GM19328 (cell line): ENCODE results near the gene DCANP1.

Experiments
- ATAC-seq: cut with Tn5 transposase; IDR thresholded peaks from one replicate; pipeline ENCODE4 v1.9.1; 2021; ENCODE audit warnings: mild to moderate bottlenecking, moderate library complexity; ENCODE audit not compliant: unreplicated experiment

The DCANP1 gene

GRCh38 chr5:135442431-135443160, 4.6 kb downstream of the DCANP1 start:
- ATAC-seq = no peak

- no peak for ATAC-seq
These were observed 5.2 kb downstream of the DCANP1 start for GRCh38 chr5:135441919-135442318.

DNA sequence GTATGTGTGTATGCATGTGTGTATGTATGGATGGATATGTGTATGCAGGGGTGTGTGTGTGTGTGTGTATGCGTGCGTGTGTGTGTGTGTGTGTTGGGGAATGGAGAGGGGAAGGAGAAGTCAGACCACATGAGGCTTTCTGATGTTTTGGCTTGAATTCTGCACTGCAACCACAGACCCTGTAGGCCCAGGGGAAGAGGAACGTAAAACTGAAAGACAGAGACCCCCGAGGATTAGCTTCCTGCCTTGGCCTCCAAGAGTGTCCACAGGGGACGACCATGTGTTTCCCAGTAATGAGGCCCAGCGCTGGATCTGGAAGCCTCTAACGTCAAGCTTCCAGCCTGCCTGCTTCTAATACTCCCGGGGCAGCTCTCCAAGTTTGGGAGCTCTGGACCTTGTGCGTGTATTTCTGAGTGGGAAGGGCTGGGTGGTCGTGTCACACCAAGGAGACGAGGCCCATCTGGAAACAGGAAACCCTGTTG, 5.8 kb downstream of the DCANP1 start:
- ATAC-seq = no peak

DNA sequence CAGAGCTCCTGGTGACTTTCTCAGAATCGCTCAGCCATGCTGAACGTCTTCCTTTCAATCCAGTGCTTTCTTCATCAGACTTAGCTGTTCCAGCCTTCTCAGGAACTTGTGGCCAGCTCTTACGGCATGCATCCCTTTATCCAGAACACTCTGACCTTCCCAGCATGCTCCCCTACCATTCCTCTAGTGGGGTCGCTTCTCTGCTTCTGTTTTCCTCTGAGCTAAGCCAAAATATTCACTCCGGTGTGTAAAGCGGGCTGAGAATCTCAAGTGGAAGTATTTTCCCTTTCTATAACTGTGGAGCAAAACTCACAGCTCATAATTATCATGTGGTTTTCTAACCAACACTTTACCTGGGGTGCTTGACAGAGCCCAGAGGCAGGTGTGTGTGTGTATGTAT, 6.2 kb downstream of the DCANP1 start:
- no peak for ATAC-seq

DNA sequence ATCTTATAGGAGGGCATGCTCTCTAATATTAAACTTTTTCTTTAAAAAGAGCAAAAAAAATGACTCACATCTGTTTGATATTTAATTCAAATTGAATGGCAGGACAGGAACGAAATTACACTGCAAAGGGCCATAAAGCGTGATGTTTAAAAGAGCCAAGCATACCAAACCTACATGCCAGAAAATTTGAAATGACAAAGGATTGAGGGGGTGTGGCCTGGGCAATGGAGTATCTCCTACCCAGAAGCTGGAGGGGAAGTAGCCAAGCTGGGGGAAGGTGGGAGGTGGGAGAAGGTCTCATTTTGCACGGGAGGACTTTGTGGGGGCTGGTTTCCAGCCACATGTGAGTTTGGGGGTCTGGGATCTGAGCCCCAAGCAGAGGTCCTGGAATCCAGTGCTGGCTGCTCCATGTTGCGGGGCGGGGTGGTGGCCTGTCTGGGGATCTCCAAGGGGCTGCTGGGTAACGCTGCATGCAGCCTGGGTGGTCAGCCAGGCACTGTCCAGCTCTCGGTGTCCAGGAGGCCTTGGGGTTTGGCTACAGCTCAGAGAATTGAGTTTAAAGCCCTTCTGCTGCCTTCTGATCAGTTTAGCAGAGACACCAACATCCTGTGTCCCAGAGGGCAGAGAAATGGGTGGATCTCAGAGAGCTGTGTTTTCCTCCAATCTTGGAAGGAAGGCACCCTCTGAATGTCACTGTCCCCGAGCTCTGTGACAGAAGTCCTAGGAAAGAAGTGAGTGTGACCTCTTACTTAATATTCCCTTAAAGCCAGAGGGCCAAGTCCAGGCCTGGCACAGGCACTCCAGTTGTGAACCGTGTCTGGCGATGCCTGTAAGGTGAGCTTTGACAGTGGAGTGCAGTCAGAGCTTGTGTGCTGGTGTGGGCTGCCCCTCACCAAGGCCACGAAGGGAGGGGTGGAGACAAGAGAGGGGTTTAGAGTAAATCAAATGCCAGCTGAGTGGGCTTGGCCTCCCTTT, 7.6 kb downstream of the DCANP1 start:
- no peak for ATAC-seq

- no peak for ATAC-seq
These were observed 8.4 kb downstream of the DCANP1 start for GRCh38 chr5:135438636-135439221.

GRCh38 chr5:135437796-135438560, 9.2 kb downstream of the DCANP1 start:
- ATAC-seq = no peak

DNA sequence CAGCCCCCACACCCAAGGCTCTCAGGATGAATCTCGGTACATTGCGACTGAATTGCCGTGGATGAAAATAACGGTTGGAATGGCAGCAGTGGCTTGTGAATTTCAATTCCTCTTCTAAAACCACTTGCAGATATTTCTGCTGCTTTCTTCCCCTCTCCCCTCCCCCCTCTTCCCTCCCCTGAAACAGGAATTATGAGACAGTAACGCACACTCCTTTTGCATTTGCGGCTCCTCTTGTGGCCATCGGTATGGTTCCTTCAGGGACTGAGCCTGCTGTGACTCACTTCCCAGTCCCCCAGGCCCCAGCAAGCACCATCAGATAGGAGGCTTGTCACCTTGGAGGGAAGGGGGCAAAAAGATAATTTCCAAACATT, 9.7 kb downstream of the DCANP1 start:
- no peak for ATAC-seq

- ATAC-seq = no peak
These were observed 10.2 kb downstream of the DCANP1 start for GRCh38 chr5:135436951-135437418.

DNA sequence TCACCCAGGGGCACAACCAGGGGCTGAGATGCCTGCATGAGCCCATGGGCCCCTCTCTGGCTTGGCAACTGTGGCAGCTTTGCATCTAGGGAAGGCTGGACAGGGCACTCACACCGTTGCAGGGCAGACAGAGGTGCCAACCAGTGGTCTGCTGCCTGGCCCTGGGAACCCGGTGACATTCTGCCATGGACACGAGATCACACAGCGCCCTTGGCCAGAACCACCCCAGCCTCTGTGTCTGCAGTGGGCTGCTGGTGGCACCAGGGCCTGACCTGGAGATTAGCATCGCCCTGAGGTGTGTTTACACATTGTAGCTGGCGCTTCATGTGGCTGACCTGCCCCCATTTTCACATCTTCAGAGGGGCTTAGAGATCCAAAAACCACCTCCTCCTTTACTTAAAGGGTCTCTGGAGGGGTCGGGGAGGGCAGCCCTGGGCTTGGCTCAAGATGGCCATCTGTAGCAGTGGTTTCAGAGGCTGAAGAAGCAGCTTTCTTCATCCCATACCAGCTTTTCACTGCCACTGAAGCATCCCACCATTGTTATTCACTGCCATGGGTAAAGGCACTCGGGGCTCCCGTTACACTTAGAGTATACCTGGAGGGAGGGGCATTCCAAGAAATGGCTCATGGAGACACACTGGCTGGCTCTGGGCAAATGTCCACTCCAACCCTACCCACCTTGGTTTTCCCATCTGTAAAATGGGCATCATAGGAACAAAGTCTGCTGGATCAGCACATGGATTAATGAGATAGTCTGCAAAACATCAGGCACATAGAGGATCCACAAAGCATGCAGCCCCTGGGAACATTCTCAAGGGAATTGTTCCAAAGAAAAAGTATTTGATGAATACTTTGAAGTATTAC, 11.4 kb downstream of the DCANP1 start:
- no peak for ATAC-seq

DNA sequence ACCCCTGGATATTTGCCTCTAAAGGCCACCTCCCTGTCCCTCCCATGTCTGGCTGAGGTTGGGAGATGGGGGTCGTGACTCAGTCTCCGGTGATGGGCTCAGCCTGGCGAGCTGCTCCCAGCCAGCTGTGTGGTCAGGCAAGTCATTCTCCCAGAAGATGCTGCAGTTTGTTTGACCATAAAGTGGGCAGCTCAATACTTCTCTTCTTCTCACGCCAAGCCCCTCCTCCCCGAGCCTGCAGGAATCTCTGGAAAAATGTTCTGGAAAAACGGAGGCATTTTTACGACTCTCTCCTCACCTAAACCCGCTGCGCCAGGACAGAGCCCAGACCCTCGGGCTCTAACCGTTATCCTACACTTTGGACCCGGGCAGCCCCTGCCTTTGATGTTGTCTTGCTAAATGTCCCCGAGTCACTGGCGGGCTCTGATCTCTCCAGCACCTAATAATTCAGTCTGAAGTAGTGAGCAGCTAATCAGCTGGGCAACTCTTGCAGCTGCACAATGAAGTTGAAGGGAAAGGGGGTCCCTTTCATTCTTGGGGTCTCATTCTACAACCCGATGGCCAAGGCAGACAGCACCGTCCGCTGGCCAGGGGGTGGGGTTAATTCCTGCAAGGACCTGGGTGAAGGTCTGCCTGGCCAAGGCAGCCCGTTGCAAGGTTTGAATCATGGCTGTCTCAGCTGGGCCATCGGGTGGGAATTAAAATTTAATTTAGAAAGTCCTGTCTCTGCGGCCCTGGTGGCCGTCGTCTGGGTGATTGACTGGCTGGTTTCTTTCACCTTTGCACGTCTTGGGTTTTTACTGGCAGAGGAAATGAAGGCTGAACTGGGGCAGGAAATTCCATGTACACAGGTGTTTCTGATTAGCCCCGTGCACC, 12.3 kb downstream of the DCANP1 start:
- no peak for ATAC-seq

DNA sequence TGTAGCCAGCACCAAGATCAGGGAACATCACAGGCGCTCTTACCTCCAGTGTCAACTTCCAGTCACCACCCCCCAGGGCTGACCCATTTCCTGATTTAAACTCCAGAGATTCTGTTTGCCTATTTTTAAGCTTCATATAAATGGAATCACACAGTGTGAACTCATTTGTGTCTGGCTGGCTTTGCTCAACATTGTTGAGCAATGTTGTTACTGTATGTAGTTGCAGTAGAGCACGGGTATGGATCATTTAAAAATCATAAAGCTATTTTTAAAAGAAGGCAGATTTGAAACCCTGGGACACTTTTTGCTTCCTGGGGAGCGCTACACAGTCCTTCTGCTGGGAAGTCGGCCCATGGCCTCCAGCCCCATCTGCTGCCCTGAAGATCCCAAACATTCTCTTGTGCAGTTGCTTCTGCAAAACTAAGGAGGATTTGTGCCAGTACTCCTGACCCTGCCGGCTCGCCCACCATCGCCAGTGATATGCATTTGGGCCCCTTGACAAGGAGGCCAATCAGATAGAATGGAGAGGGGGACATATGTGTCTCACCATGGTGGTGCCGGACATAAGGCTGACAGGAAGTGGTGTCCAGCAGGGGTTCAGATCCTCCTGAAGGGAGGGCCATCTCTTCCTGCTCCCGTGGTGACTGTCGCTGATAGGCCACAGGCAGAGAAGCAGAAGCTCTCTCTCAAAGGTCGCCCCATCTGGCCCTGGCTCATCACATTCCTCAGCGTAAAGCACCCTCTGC, 13.3 kb downstream of the DCANP1 start:
- no peak for ATAC-seq

DNA sequence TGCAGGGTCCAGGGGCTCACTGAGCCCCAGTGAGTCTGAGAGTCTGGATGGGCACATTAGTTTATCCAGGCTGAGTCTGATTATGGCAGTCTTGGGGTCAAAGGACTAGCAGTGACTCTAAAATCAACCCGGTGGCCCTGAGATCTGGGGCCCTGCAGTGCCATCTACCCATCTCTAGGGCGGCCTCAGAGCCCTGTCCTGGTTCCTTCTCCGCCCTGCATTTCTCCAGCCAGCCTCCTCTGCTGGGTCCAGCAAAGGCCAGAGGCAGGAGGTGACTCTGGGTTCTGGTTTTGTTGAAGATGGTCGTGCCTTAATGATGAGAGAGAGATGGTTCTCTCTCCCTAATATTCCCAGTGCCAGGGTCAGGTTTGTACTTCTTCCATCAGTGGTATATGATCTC, 15.0 kb downstream of the DCANP1 start:
- ATAC-seq = no peak

DNA sequence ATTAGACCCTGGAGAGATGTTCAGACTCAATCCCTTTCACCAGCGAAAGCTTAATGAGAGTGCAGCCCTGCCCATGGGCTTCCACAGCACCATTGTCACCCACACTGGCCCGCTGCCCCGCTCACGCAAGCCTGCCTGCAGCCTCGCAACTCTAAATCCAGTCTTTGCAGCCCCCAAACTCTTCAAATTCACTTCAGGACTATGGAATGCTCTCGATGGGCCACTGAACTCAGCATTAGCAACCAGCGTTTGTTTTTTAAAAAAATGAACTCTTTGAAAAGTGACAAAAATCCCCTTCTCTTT, 17.1 kb downstream of the DCANP1 start:
- no peak for ATAC-seq

GRCh38 chr5:135429301-135430134, 17.6 kb downstream of the DCANP1 start:
- ATAC-seq = no peak

DNA sequence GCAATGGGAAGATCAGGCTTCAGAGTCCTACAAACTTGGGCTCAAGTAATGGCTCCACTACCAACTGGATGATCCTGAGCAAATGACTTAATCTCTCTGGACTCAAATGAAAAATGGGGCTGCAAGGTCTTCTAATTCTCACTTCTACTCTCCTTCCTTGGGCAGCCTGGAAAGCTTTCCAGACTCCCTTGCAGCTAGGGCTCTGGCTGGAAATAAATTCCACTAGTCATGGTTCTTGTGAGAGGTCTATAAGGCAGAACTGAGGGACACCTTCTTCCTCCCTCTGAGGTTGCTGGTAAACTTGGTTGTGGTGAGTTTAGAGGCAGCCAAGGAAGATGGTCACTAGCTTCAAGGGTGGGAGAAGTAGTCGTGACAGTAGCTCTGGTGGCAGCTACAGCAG, 18.6 kb downstream of the DCANP1 start:
- ATAC-seq = no peak
